Upper lobe of left lung (tissue), 4 donors: ENCODE results near the gene SEZ6L2.

ENCODE experiments used
- EP300 ChIP-seq, 4 donors: sonication (generic); formaldehyde crosslinking; IDR thresholded peaks; one replicate each; pipeline ENCODE4 v1.5.1; 2017; ENCODE audit warnings: antibody characterized with exemption in 4 of 4, control low read depth in 2 of 4
- POLR2A ChIP-seq, 4 donors: fragments of 450-650 bp; IDR thresholded peaks; one replicate each; pipeline ENCODE4 v1.5.1; 2016 to 2017; ENCODE audit warnings: antibody characterized with exemption in 4 of 4, mild to moderate bottlenecking in 2 of 4

DNA sequence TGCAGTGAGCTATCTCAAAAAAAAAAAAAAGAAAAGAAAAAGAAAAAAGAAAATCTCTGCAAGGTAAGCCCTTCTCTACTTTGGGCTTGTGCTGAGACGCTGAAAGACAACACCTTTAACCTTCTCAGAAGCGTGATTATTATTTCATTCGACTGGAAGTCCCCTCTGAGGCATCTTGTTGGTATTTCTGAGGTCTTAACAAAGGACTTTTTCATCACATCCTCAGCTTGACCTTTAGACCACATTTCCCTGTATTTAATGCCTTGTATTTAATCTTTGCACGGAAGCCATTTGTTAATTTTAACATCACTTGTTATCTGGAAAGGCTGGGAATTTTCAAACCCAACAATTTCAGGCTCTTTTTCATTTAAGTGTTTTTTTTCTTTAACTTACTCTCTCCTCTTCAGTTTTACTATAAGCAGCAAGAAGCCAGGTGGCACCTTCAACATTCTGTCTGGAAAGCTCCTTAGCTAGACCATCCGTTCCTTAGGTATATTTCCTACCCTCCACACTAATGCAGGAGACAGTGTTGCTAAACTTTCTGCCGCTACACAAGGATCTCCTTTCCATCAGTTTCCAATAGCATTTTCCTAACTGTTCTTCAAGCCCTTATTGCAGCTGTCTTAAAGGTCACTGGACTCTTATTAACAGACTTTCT lies 16.4 kb upstream of the SEZ6L2 start:
- no peak for TF ChIP-seq EP300 (IDR thresholded peaks at IDR 0.05)
- no peak for TF ChIP-seq POLR2A (IDR thresholded peaks at IDR 0.05)
